CD8-positive, alpha-beta memory T cell (primary cell): ENCODE measurements around the gene ARHGEF38. TPM values are rescaled to one million over a fixed set of nuclear protein-coding genes. Genes with fewer than 3 reads are reported as not detected.
"Not testable (repeated sequence)": the region's sequence is repeated elsewhere in the genome, so short reads cannot be mapped to it uniquely, and the experiment has no call there.

Experiments
- CTCF ChIA-PET: fragments of 350-600 bp; sonication (Branson Sonifier 250); formaldehyde crosslinking; loops from one replicate; lab custom pipeline; 2021; ENCODE audit warnings: antibody characterized with exemption; lab: Charles Lee
- POLR2A ChIA-PET: fragments of 350-600 bp; sonication (Branson Sonifier 250); formaldehyde crosslinking; loops from one replicate; lab custom pipeline; 2021; ENCODE audit warnings: antibody characterized with exemption; lab: Charles Lee
- DNase-seq, 5 donors: peaks; one replicate each; pipeline versions ENCODE4 v3.0.0 to v3.0.0-alpha.2; 2020 to 2022; ENCODE audit warnings: mixed read lengths in 1 of 5
- H3K27ac ChIP-seq: one replicate; pipeline ENCODE4 v1.7.0; 2013; ENCODE audit warnings: low read depth, mild to moderate bottlenecking, low read length, moderate library complexity
- H3K27me3 ChIP-seq: 2 replicates; pipeline ENCODE4 v1.7.0; 2013; ENCODE audit warnings: low read length, mild to moderate bottlenecking; ENCODE audit not compliant: insufficient read depth, poor library complexity, severe bottlenecking
- H3K36me3 ChIP-seq: 2 replicates; pipeline ENCODE4 v1.7.0; 2013; ENCODE audit warnings: mild to moderate bottlenecking, low read length, moderate library complexity; ENCODE audit not compliant: insufficient read depth
- H3K4me1 ChIP-seq: 2 replicates; pipeline ENCODE4 v1.7.0; 2013; ENCODE audit warnings: mild to moderate bottlenecking, low read length, moderate library complexity; ENCODE audit not compliant: insufficient read depth
- H3K4me3 ChIP-seq: 2 replicates; pipeline ENCODE4 v1.7.0; 2013; ENCODE audit warnings: mild to moderate bottlenecking, low read length
- H3K9me3 ChIP-seq: 2 replicates; pipeline ENCODE4 v1.7.0; 2013; ENCODE audit warnings: mild to moderate bottlenecking, low read length
- H3K27ac Mint-ChIP-seq, 8 donors: one replicate each; pipeline ENCODE4 v1.8.0; 2020 to 2021; ENCODE audit warnings: mixed read lengths in 8 of 8, mild to moderate bottlenecking in 6 of 8, inconsistent platforms in 3 of 8, moderate library complexity in 3 of 8
- H3K27me3 Mint-ChIP-seq, 2 donors: one replicate each; pipeline ENCODE4 v1.8.0; 2020 to 2021; ENCODE audit warnings: mixed read lengths in 2 of 2, mild to moderate bottlenecking in 1 of 2, moderate library complexity in 1 of 2
- H3K36me3 Mint-ChIP-seq, 3 donors: one replicate each; pipeline ENCODE4 v1.8.0; 2020 to 2021; ENCODE audit warnings: mixed read lengths in 3 of 3, inconsistent platforms in 1 of 3, mild to moderate bottlenecking in 1 of 3
- H3K4me1 Mint-ChIP-seq, 3 donors: one replicate each; pipeline ENCODE4 v1.8.0; 2020 to 2021; ENCODE audit warnings: mixed read lengths in 3 of 3, inconsistent platforms in 1 of 3, mild to moderate bottlenecking in 1 of 3
- H3K4me3 Mint-ChIP-seq, 7 donors: one replicate each; pipeline ENCODE4 v1.8.0; 2020 to 2021; ENCODE audit warnings: mixed read lengths in 7 of 7, mild to moderate bottlenecking in 6 of 7, moderate library complexity in 4 of 7, inconsistent platforms in 2 of 7
- H3K9me3 Mint-ChIP-seq, 5 donors: one replicate each; pipeline ENCODE4 v1.8.0; 2020 to 2022; ENCODE audit warnings: mixed read lengths in 5 of 5, mild to moderate bottlenecking in 3 of 5, moderate library complexity in 2 of 5, inconsistent platforms in 1 of 5
- polyA plus RNA-seq: library from polyadenylated mRNA; unstranded; fragments of 300-500 nt; fragmentation: Illumina TruSeq; gene quantifications from one replicate; pipeline ENCODE4 v1.2.3, GENCODE V29; 2021
- total RNA-seq, 2 experiments: library from RNA; stranded (reverse); gene quantifications; one replicate each; pipeline ENCODE4 v1.2.3, GENCODE V29; 2021

The ARHGEF38 gene
- total and polyA plus RNA-seq, 3 experiments from 2014 or later, result not detected

GRCh38 chr4:105674011-105674410 is 121.6 kb downstream of the ARHGEF38 start:
- ChIA-PET POLR2A (no interaction called here), CTCF (no interaction called here)
- H3K36me3 ChIP-seq, result no peaks in the 10 kb centered on the region
- no peak overlapping the region for H3K4me3 ChIP-seq
- Mint-ChIP-seq H3K4me3 (no peak overlapping the region), H3K36me3 (no peaks in the 10 kb centered on the region), H3K4me1 (no peaks in the 10 kb centered on the region), H3K27ac (no peak overlapping the region), H3K9me3 (no peaks in the 10 kb centered on the region), H3K27me3 (peaks cover 10 to 15% of the 10 kb centered on the region in 2 donors)
- H3K27ac ChIP-seq, result no peak overlapping the region
- no peaks in the 10 kb centered on the region for H3K9me3 ChIP-seq
- no peak for DNase-seq
- H3K27me3 ChIP-seq, result peaks cover 8% of the 10 kb centered on the region
- no peaks in the 10 kb centered on the region for H3K4me1 ChIP-seq

GRCh38 chr4:105677709-105678108 is 125.3 kb downstream of the ARHGEF38 start:
- no peaks in the 10 kb centered on the region for H3K4me1 Mint-ChIP-seq
- no peaks in the 10 kb centered on the region for H3K36me3 ChIP-seq
- no peaks in the 10 kb centered on the region for H3K9me3 Mint-ChIP-seq
- CTCF ChIA-PET, result no interaction called here
- H3K27ac ChIP-seq, result no peak overlapping the region
- H3K27me3 Mint-ChIP-seq, result peaks cover 0 to 3% of the 10 kb centered on the region in 2 donors
- H3K27ac Mint-ChIP-seq, result no peak overlapping the region
- DNase-seq, result no peak
- POLR2A ChIA-PET, result no interaction called here
- H3K4me3 Mint-ChIP-seq, result no peak overlapping the region
- no peaks in the 10 kb centered on the region for H3K4me1 ChIP-seq
- H3K9me3 ChIP-seq, result no peaks in the 10 kb centered on the region
- no peak overlapping the region for H3K4me3 ChIP-seq
- H3K27me3 ChIP-seq, result no peaks in the 10 kb centered on the region
- H3K36me3 Mint-ChIP-seq, result peaks cover 0 to 9% (median 3%) of the 10 kb centered on the region in 3 donors

GRCh38 chr4:105679186-105679585 is 126.8 kb downstream of the ARHGEF38 start:
- no peaks in the 10 kb centered on the region for H3K36me3 ChIP-seq
- POLR2A ChIA-PET, result no interaction called here
- no peak overlapping the region for H3K27ac ChIP-seq
- H3K4me1 Mint-ChIP-seq, result no peaks in the 10 kb centered on the region
- H3K4me3 ChIP-seq, result no peak overlapping the region
- H3K36me3 Mint-ChIP-seq, result peaks cover 0 to 19% (median 9%) of the 10 kb centered on the region in 3 donors
- no peaks in the 10 kb centered on the region for H3K27me3 ChIP-seq
- peak overlapping the region in 1 of 7 donors; percentile 0 for H3K4me3 Mint-ChIP-seq
- CTCF ChIA-PET, result no interaction called here
- H3K27ac Mint-ChIP-seq, result no peak overlapping the region
- no peaks in the 10 kb centered on the region for H3K27me3 Mint-ChIP-seq
- no peaks in the 10 kb centered on the region for H3K4me1 ChIP-seq
- DNase-seq, result no peak
- no peaks in the 10 kb centered on the region for H3K9me3 Mint-ChIP-seq
- no peaks in the 10 kb centered on the region for H3K9me3 ChIP-seq

GRCh38 chr4:105683038-105683437 is 130.6 kb downstream of the ARHGEF38 start:
- no peaks in the 10 kb centered on the region for H3K4me1 Mint-ChIP-seq
- CTCF ChIA-PET, result no interaction called here
- peaks cover 0 to 41% (median 13%) of the 10 kb centered on the region in 3 donors for H3K36me3 Mint-ChIP-seq

GRCh38 chr4:105686571-105686970 is 134.2 kb downstream of the ARHGEF38 start:
- Mint-ChIP-seq H3K27me3 (no peaks in the 10 kb centered on the region), H3K9me3 (no peaks in the 10 kb centered on the region), H3K4me1 (peaks cover 2 to 16% (median 3%) of the 10 kb centered on the region in 3 donors), H3K36me3 (peaks cover 0 to 71% (median 18%) of the 10 kb centered on the region in 3 donors), H3K27ac (no peak overlapping the region), H3K4me3 (no peak overlapping the region)
- CTCF ChIA-PET, result no interaction called here
- peaks cover 8% of the 10 kb centered on the region for H3K36me3 ChIP-seq
- no peaks in the 10 kb centered on the region for H3K4me1 ChIP-seq
- H3K9me3 ChIP-seq, result no peaks in the 10 kb centered on the region
- H3K27me3 ChIP-seq, result no peaks in the 10 kb centered on the region
- POLR2A ChIA-PET, result no interaction called here
- H3K27ac ChIP-seq, result no peak overlapping the region
- no peak overlapping the region for H3K4me3 ChIP-seq
- no peak for DNase-seq

More at GRCh38 chr4:105683038-105683437, 130.6 kb downstream of the ARHGEF38 start:
- no peaks in the 10 kb centered on the region for H3K4me1 ChIP-seq
- no peaks in the 10 kb centered on the region for H3K9me3 ChIP-seq
- H3K4me3 Mint-ChIP-seq, result no peak overlapping the region
- DNase-seq, result no peak
- H3K9me3 Mint-ChIP-seq, result no peaks in the 10 kb centered on the region
- H3K27ac ChIP-seq, result no peak overlapping the region
- peak overlapping the region in 1 of 8 donors; percentile 66 for H3K27ac Mint-ChIP-seq
- H3K4me3 ChIP-seq, result no peak overlapping the region
- POLR2A ChIA-PET, result no interaction called here
- no peaks in the 10 kb centered on the region for H3K27me3 Mint-ChIP-seq
- H3K27me3 ChIP-seq, result no peaks in the 10 kb centered on the region
- no peaks in the 10 kb centered on the region for H3K36me3 ChIP-seq

DNA sequence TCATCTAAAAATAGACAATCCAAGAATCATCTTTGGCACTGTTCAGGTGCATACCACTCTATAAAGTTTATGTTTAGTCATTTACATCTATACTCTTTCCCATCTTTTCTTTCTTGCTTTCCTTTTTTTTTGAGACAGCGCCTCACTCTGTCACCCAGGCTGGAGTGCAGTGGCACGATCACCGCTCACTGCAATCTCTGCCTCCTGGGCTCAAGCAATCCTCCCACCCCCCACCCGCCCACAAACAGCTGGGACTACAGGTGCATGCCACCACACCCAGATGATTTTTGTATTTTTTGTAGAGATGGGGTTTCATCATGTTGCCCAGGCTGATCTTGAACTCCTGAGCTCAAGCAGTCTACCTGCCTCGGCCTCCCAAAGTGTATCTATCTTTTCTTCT is 142.4 kb downstream of the ARHGEF38 start:
- POLR2A ChIA-PET, result not testable (repeated sequence)
- peaks cover 27% of the 10 kb centered on the region for H3K36me3 ChIP-seq

DNA sequence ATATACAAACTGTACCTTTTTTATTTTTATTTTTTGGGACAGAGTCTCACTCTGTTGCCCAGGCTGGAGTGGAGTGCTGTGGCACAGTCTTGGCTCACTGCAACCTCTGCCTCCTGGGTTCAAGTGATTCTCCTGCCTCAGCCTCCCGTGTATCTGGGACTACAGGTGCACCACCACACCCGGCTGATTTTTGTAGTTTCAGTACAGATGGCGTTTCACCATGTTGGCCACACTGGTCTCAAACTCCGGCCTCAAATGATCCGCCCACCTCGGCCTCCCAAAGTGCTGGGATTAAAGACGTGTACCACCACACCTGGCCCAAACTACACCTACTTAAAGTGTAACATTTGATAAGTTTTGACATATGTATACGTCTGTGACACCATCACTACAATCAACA is 143.4 kb downstream of the ARHGEF38 start:
- H3K27me3 Mint-ChIP-seq, H3K9me3 ChIP-seq, H3K27me3 ChIP-seq, DNase-seq, H3K9me3 Mint-ChIP-seq, POLR2A ChIA-PET, H3K27ac Mint-ChIP-seq, H3K27ac ChIP-seq, H3K4me3 Mint-ChIP-seq, H3K4me1 ChIP-seq, H3K4me3 ChIP-seq: not testable (repeated sequence)
- Mint-ChIP-seq H3K4me1 (peaks cover 15 to 30% (median 16%) of the 10 kb centered on the region in 3 donors), H3K36me3 (peaks cover 3 to 75% (median 28%) of the 10 kb centered on the region in 3 donors)
- H3K36me3 ChIP-seq, result peaks cover 27% of the 10 kb centered on the region
- CTCF ChIA-PET, result interaction anchor here (0.8 kb wide), 1 partner anchor 9 kb away, joined by 3 read pairs; no protein-coding TSS in a partner anchor

More for the DNA sequence above, 142.4 kb downstream of the ARHGEF38 start:
- DNase-seq, H3K27ac Mint-ChIP-seq, CTCF ChIA-PET, H3K27me3 ChIP-seq, H3K27ac ChIP-seq, H3K27me3 Mint-ChIP-seq, H3K9me3 ChIP-seq, H3K4me3 ChIP-seq, H3K4me1 ChIP-seq, H3K9me3 Mint-ChIP-seq, H3K4me3 Mint-ChIP-seq: not testable (repeated sequence)
- Mint-ChIP-seq H3K36me3 (peaks cover 3 to 79% (median 30%) of the 10 kb centered on the region in 3 donors), H3K4me1 (peaks cover 10 to 34% (median 10%) of the 10 kb centered on the region in 3 donors)

DNA sequence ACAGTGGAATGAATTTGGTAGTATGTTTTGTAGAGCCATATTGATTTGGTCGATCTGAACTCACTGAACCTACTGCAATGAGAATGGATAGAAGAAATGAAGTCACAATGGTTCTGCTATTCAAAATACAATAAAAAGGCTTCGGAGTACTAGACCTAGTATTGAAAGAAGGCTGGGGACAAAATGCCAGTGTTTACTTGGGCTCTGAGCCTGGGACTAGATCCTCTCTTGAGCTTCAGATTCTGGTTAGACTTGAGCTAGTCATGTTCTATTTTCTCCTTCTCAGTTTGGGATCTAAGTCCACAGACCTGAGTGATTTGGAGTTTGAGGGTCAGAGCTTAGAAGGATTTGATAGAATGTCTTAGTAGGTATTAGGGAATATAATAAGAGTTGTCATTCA is 146.2 kb downstream of the ARHGEF38 start:
- no peak overlapping the region for H3K4me3 ChIP-seq
- H3K4me1 Mint-ChIP-seq, result peaks cover 16 to 33% (median 17%) of the 10 kb centered on the region in 3 donors
- CTCF ChIA-PET, result no interaction called here
- no peaks in the 10 kb centered on the region for H3K9me3 Mint-ChIP-seq
- H3K27ac ChIP-seq, result no peak overlapping the region
- no peaks in the 10 kb centered on the region for H3K27me3 ChIP-seq
- no peaks in the 10 kb centered on the region for H3K4me1 ChIP-seq
- no peak overlapping the region for H3K4me3 Mint-ChIP-seq
- no peak overlapping the region for H3K27ac Mint-ChIP-seq
- POLR2A ChIA-PET, result no interaction called here
- H3K36me3 ChIP-seq, result peaks cover 20% of the 10 kb centered on the region
- DNase-seq, result no peak
- H3K9me3 ChIP-seq, result no peaks in the 10 kb centered on the region
- H3K27me3 Mint-ChIP-seq, result no peaks in the 10 kb centered on the region
- H3K36me3 Mint-ChIP-seq, result peaks cover 3 to 55% (median 18%) of the 10 kb centered on the region in 3 donors
